ENCODE measurements around the gene TRIM2.

DNA sequence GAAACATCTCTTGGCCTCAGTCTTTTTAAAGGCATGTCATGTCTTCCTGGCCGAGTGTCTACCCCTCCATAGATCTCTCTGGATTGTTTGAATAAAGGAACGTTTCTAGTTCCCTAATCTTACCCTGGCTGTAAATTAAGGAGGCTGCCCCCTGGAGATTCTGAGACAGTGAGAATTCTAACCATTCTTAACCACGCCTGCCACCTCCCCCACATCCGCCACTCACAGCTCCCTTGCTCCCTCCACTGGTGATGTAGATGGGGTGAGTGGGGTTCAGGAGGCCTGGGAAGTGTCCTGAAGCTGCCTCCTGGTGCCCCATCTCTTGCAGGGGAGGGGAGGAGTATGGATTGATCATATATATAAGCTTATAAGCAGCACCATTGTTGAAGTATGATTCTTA, 48.0 kb upstream of the TRIM2 start:
- no peak for TF ChIP-seq CTCF (IDR thresholded peaks at IDR 0.05)
- no peak for TF ChIP-seq MXI1 (IDR thresholded peaks at IDR 0.05; ENCODE audit: low read depth, low read length)
- no peak for TF ChIP-seq USF1 (IDR thresholded peaks at IDR 0.05; ENCODE audit: borderline replicate concordance, low read depth)
- no peak for TF ChIP-seq TCF12 (IDR thresholded peaks at IDR 0.05)
- no peak for TF ChIP-seq SIN3A (IDR thresholded peaks at IDR 0.05; ENCODE audit: borderline replicate concordance, low read depth, low read length)
- TF ChIP-seq POLR2AphosphoS5 (IDR thresholded peaks at IDR 0.05; ENCODE audit: low read depth, low read length) = no peak
- TF ChIP-seq TEAD4 (IDR thresholded peaks at IDR 0.05; ENCODE audit: borderline replicate concordance, insufficient read depth) = no peak
- TF ChIP-seq EP300 (IDR thresholded peaks at IDR 0.05; ENCODE audit: borderline replicate concordance in 1 of 2, low read depth in 1 of 2, low read length in 1 of 2) = no peak
- TF ChIP-seq, protein P1, sequence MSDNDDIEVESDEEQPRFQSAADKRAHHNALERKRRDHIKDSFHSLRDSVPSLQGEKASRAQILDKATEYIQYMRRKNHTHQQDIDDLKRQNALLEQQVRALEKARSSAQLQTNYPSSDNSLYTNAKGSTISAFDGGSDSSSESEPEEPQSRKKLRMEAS (IDR thresholded peaks at IDR 0.05; ENCODE audit: low read depth) = no peak
